ENCODE measurements around the gene SPINK9.

DNA sequence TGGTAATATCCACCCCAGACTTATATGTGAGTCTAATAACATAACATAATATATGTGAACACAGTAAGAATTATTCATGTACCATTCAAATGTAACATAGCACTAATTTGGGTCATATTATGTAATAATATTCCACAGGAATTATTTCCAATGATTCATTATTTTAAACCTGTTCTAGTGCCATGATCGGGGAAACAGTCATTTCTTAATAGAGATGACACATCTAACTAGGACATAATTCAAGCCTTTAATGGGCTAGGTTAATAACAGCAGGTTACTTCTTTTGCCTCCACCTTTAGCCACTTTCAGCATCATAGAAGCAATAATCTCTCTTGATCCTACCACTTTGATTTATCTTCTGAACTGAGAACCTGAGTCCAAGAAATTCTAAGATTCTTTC lies 12.3 kb downstream of the SPINK9 start:
- TF ChIP-seq POLR2A (IDR thresholded peaks at IDR 0.05) (no peak), CTCF (IDR thresholded peaks at IDR 0.05) (no peak)

Data from vagina (tissue), 2 donors.